Mesendoderm (in vitro differentiated cells): ENCODE measurements around the gene CUX1.

Experiments
- DNase-seq: peaks from one replicate; pipeline ENCODE4 v3.0.0; 2013
- H2AK5ac ChIP-seq: 2 replicates; pipeline ENCODE4 v1.6.1; 2013; ENCODE audit warnings: low read length, inconsistent platforms
- H2BK120ac ChIP-seq: 2 replicates; pipeline ENCODE4 v1.6.1; 2013; ENCODE audit warnings: low read depth, mild to moderate bottlenecking, low read length, moderate library complexity, mixed read lengths
- H2BK15ac ChIP-seq: replicated peaks from 2 replicates; pipeline ENCODE4 v1.6.1; 2013; ENCODE audit warnings: low read depth, mild to moderate bottlenecking, moderate library complexity
- H2BK5ac ChIP-seq: 2 replicates; pipeline ENCODE4 v1.6.1; 2013; ENCODE audit warnings: low read length, inconsistent platforms
- H3K18ac ChIP-seq: 2 replicates; pipeline ENCODE4 v1.6.1; 2013; ENCODE audit warnings: mild to moderate bottlenecking, low read length, mixed read lengths
- H3K23ac ChIP-seq: one replicate; pipeline ENCODE4 v1.6.1; 2013; ENCODE audit warnings: low read length
- H3K27ac ChIP-seq: 2 replicates; pipeline ENCODE4 v1.5.1; 2013; ENCODE audit warnings: low read depth, mild to moderate bottlenecking, inconsistent platforms, low read length, moderate library complexity
- H3K27me3 ChIP-seq: 2 replicates; pipeline ENCODE4 v1.6.1; 2013; ENCODE audit warnings: low read length, control low read depth, mild to moderate bottlenecking, inconsistent platforms; ENCODE audit not compliant: insufficient read depth, poor library complexity
- H3K36me3 ChIP-seq: 2 replicates; pipeline ENCODE4 v1.6.1; 2013; ENCODE audit warnings: low read length, inconsistent platforms; ENCODE audit not compliant: control insufficient read depth, insufficient read depth
- H3K4ac ChIP-seq: one replicate; pipeline ENCODE4 v1.6.1; 2013; ENCODE audit warnings: low read depth, mild to moderate bottlenecking, low read length, moderate library complexity
- H3K4me1 ChIP-seq: 2 replicates; pipeline ENCODE4 v1.6.1; 2013; ENCODE audit warnings: low read depth, low read length, inconsistent platforms; ENCODE audit not compliant: control insufficient read depth
- H3K4me2 ChIP-seq: 2 replicates; pipeline ENCODE4 v1.6.1; 2013; ENCODE audit warnings: low read length
- H3K4me3 ChIP-seq: 2 replicates; pipeline ENCODE4 v1.5.1; 2013; ENCODE audit warnings: mild to moderate bottlenecking, low read length
- H3K56ac ChIP-seq: one replicate; pipeline ENCODE4 v1.6.1; 2013; ENCODE audit warnings: low read length
- H3K79me1 ChIP-seq: 2 replicates; pipeline ENCODE4 v1.6.1; 2013; ENCODE audit warnings: low read length, inconsistent platforms
- H3K79me2 ChIP-seq: 2 replicates; pipeline ENCODE4 v1.6.1; 2013; ENCODE audit warnings: mild to moderate bottlenecking, low read length; ENCODE audit not compliant: control insufficient read depth, insufficient read depth
- H3K9ac ChIP-seq: 2 replicates; pipeline ENCODE4 v1.6.1; 2013; ENCODE audit warnings: low read length, inconsistent platforms
- H4K5ac ChIP-seq: one replicate; pipeline ENCODE4 v1.6.1; 2013; ENCODE audit warnings: low read length
- H4K8ac ChIP-seq: one replicate; pipeline ENCODE4 v1.6.1; 2013; ENCODE audit warnings: low read depth, mild to moderate bottlenecking, control low read depth, low read length, moderate library complexity
- WGBS: extraction: QIAGEN DNeasy Blood & Tissue Kit; methylation state at CpG from one replicate; pipeline ENCODE4 v1.1.7; 2013; ENCODE audit warnings: low lambda C conversion rate, missing lambda C conversion rate; ENCODE audit not compliant: insufficient coverage; ENCODE audit errors: extremely low coverage; 5-methylcytosine and 5-hydroxymethylcytosine counted together

Gene CUX1

GRCh38 chr7:102292813-102293798 is 475.7 kb downstream of the CUX1 start:
- Histone ChIP-seq H3K4me2 (peak overlapping the region; percentile 11), H3K4ac (no peak overlapping the region), H4K8ac (no peak overlapping the region), H3K27ac (no peak overlapping the region), H3K23ac (no peak overlapping the region), H3K36me3 (no peaks in the 10 kb centered on the region), H2BK15ac (no peak overlapping the region), H3K79me1 (no peaks in the 10 kb centered on the region), H4K5ac (no peak overlapping the region), H3K79me2 (no peaks in the 10 kb centered on the region), H2BK5ac (no peak overlapping the region), H3K4me3 (no peak overlapping the region), H2BK120ac (no peak overlapping the region), H3K56ac (peak overlapping the region; percentile 54), H3K4me1 (peaks cover 3% of the 10 kb centered on the region), H2AK5ac (no peak overlapping the region), H3K9ac (peak overlapping the region; percentile 56), H3K27me3 (no peaks in the 10 kb centered on the region), H3K18ac (no peak overlapping the region)
- no CpG with 5 or more reads among the region's 36 CpGs for WGBS
- DNase-seq: no peak

GRCh38 chr7:102294589-102294988 is 477.2 kb downstream of the CUX1 start:
- H3K18ac ChIP-seq: no peak overlapping the region
- no peaks in the 10 kb centered on the region for H3K27me3 ChIP-seq
- no peak overlapping the region for H3K4me3 ChIP-seq
- no peak overlapping the region for H2AK5ac ChIP-seq
- no peak overlapping the region for H3K4me2 ChIP-seq
- H3K79me2 ChIP-seq: no peaks in the 10 kb centered on the region
- H2BK120ac ChIP-seq: no peak overlapping the region
- no peak overlapping the region for H3K27ac ChIP-seq
- H3K9ac ChIP-seq: no peak overlapping the region
- H3K79me1 ChIP-seq: no peaks in the 10 kb centered on the region
- H4K5ac ChIP-seq: no peak overlapping the region
- no peaks in the 10 kb centered on the region for H3K36me3 ChIP-seq
- H3K56ac ChIP-seq: no peak overlapping the region
- WGBS: no CpG with 5 or more reads among the region's 3 CpGs
- no peak overlapping the region for H3K4ac ChIP-seq
- H3K23ac ChIP-seq: no peak overlapping the region
- H2BK5ac ChIP-seq: no peak overlapping the region
- no peak overlapping the region for H2BK15ac ChIP-seq
- peaks cover 3% of the 10 kb centered on the region for H3K4me1 ChIP-seq
- no peak for DNase-seq
- H4K8ac ChIP-seq: no peak overlapping the region

- no CpG with 5 or more reads among the region's 12 CpGs for WGBS
- no peak overlapping the region for H3K18ac ChIP-seq
- H2AK5ac ChIP-seq: no peak overlapping the region
- H3K56ac ChIP-seq: no peak overlapping the region
- H3K27me3 ChIP-seq: no peaks in the 10 kb centered on the region
- peak; percentile 21 for DNase-seq
- no peaks in the 10 kb centered on the region for H3K36me3 ChIP-seq
- no peak overlapping the region for H3K27ac ChIP-seq
- no peaks in the 10 kb centered on the region for H3K79me1 ChIP-seq
- no peaks in the 10 kb centered on the region for H3K79me2 ChIP-seq
- no peak overlapping the region for H3K23ac ChIP-seq
- no peak overlapping the region for H2BK120ac ChIP-seq
- peaks cover 3% of the 10 kb centered on the region for H3K4me1 ChIP-seq
- H2BK15ac ChIP-seq: no peak overlapping the region
- no peak overlapping the region for H4K8ac ChIP-seq
- H3K9ac ChIP-seq: no peak overlapping the region
- no peak overlapping the region for H3K4ac ChIP-seq
- H4K5ac ChIP-seq: no peak overlapping the region
- no peak overlapping the region for H3K4me3 ChIP-seq
- no peak overlapping the region for H2BK5ac ChIP-seq
- no peak overlapping the region for H3K4me2 ChIP-seq
Observed at GRCh38 chr7:102295346-102296178, 478.1 kb downstream of the CUX1 start.

- Histone ChIP-seq H3K4me1 (peaks cover 3% of the 10 kb centered on the region), H3K79me1 (no peaks in the 10 kb centered on the region), H3K9ac (no peak overlapping the region), H3K56ac (no peak overlapping the region), H3K18ac (no peak overlapping the region), H3K4ac (no peak overlapping the region), H3K4me3 (no peak overlapping the region), H3K27me3 (no peaks in the 10 kb centered on the region), H3K4me2 (no peak overlapping the region), H3K36me3 (no peaks in the 10 kb centered on the region), H4K5ac (no peak overlapping the region), H3K23ac (no peak overlapping the region), H3K27ac (no peak overlapping the region), H2BK5ac (no peak overlapping the region), H2BK15ac (no peak overlapping the region), H2BK120ac (no peak overlapping the region), H4K8ac (no peak overlapping the region), H2AK5ac (no peak overlapping the region), H3K79me2 (no peaks in the 10 kb centered on the region)
- no CpG with 5 or more reads among the region's 6 CpGs for WGBS
- no peak for DNase-seq
Observed at GRCh38 chr7:102296179-102296438, 478.7 kb downstream of the CUX1 start.

GRCh38 chr7:102296514-102296913 is 479.1 kb downstream of the CUX1 start:
- H2AK5ac ChIP-seq: no peak overlapping the region
- no peak overlapping the region for H2BK5ac ChIP-seq
- no peak overlapping the region for H3K9ac ChIP-seq
- no peak overlapping the region for H3K4me3 ChIP-seq
- no peak overlapping the region for H2BK120ac ChIP-seq
- no peak overlapping the region for H3K4me2 ChIP-seq
- DNase-seq: no peak
- no peak overlapping the region for H2BK15ac ChIP-seq
- no peaks in the 10 kb centered on the region for H3K79me2 ChIP-seq
- no peaks in the 10 kb centered on the region for H3K27me3 ChIP-seq
- peaks cover 3% of the 10 kb centered on the region for H3K4me1 ChIP-seq
- H4K5ac ChIP-seq: no peak overlapping the region
- no peak overlapping the region for H3K27ac ChIP-seq
- no peak overlapping the region for H3K18ac ChIP-seq
- no peaks in the 10 kb centered on the region for H3K36me3 ChIP-seq
- no peaks in the 10 kb centered on the region for H3K79me1 ChIP-seq
- no CpG with 5 or more reads among the region's 7 CpGs for WGBS
- no peak overlapping the region for H4K8ac ChIP-seq
- H3K23ac ChIP-seq: no peak overlapping the region
- H3K56ac ChIP-seq: no peak overlapping the region
- H3K4ac ChIP-seq: no peak overlapping the region
